ENCODE results near the gene ARL2BP. TPM values are rescaled to one million over a fixed set of nuclear protein-coding genes. Genes with fewer than 3 reads are reported as not detected.

The ARL2BP gene
- total and polyA plus RNA-seq, 10 of the 15 experiments (the other 5 are each of a cell fraction or from before 2014, with no cell fraction given) = 12.5 to 56.6 (median 29.7) TPM

DNA sequence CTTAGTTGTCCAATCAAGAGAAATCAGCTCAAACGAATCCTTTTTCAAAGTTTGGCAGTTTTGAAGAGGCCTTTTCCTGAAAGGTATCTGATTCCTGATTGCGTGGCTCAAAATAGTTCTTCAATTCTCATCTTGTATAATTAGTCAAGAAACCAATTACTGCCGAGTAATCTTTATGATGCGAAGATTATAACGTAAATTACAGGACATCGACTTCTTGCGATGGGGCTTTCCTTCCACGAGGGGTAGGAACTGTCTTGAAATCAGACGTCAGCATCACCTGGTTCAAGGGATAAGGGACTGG, 644 bp upstream of the ARL2BP start:
- no peak for TF ChIP-seq EP300 (IDR thresholded peaks at IDR 0.05; ENCODE audit: borderline replicate concordance in 1 of 2, control insufficient read depth in 1 of 2, low read depth in 2 of 2, low read length in 2 of 2)
- TF ChIP-seq, protein P1, sequence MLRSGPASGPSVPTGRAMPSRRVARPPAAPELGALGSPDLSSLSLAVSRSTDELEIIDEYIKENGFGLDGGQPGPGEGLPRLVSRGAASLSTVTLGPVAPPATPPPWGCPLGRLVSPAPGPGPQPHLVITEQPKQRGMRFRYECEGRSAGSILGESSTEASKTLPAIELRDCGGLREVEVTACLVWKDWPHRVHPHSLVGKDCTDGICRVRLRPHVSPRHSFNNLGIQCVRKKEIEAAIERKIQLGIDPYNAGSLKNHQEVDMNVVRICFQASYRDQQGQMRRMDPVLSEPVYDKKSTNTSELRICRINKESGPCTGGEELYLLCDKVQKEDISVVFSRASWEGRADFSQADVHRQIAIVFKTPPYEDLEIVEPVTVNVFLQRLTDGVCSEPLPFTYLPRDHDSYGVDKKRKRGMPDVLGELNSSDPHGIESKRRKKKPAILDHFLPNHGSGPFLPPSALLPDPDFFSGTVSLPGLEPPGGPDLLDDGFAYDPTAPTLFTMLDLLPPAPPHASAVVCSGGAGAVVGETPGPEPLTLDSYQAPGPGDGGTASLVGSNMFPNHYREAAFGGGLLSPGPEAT (IDR thresholded peaks at IDR 0.05; ENCODE audit: low read depth) = 0 out of 2 replicates have a peak, but pooled peaks have one; percentile 73
- peak; percentile 55; the same call in 1 of the 2 replicates for TF ChIP-seq RAD51 (IDR thresholded peaks at IDR 0.05)
- peak; percentile 61; the same call in 1 of the 2 replicates for TF ChIP-seq ZBED1 (IDR thresholded peaks at IDR 0.05; ENCODE audit: borderline replicate concordance)
- POLR2A ChIA-PET = interaction anchor here (1.2 to 7.1 kb wide), 5 partner anchors 15 to 151 kb away, joined by 3 to 35 read pairs (median 4); no protein-coding TSS in a partner anchor
- H2AFZ ChIP-seq (ENCODE audit: control insufficient read depth, low read depth, low read length) = peak overlapping the region; percentile 80
- H3K27ac ChIP-seq (ENCODE audit: control insufficient read depth, insufficient read depth) = peak overlapping the region; percentile 75
- no peaks in the 10 kb centered on the region for H4K20me1 ChIP-seq (ENCODE audit: control insufficient read depth, insufficient read depth)
- H3K4me3 ChIP-seq = peak overlapping the region; percentile 63
- H3K79me2 ChIP-seq (ENCODE audit: control insufficient read depth, insufficient read depth, low read length) = peaks cover 5% of the 10 kb centered on the region
- WGBS (ENCODE audit: insufficient coverage, insufficient replicate concordance, low lambda C conversion rate, missing lambda C conversion rate) = 8% methylated on average over 9 of the region's 9 CpGs
- BruUV-seq (replicated peaks) = TSS peak; percentile 97
- CTCF ChIA-PET = interaction anchor here (1.1 to 4.3 kb wide), 3 partner anchors 11 to 172 kb away, joined by 3 to 19 read pairs (median 3); no protein-coding TSS in a partner anchor
- H3K4me2 ChIP-seq (ENCODE audit: control insufficient read depth, insufficient read depth) = peak overlapping the region; percentile 75
- SMC1A ChIA-PET (ENCODE audit: uncharacterized antibody, unreplicated experiment) = interaction anchor here (1.2 to 8.4 kb wide), 3 partner anchors 8 to 55 kb away, joined by 3 to 39 read pairs (median 7); no protein-coding TSS in a partner anchor
- ATAC-seq = peak; percentile 52
- intact Hi-C loops (cut with micrococcal nuclease; ENCODE audit: unreplicated experiment) = loop anchor here (2.0 kb wide), 2 partner anchors 40 to 172 kb away; partner anchors contain the start of gene PLLP
- H3K4me1 ChIP-seq (ENCODE audit: control insufficient read depth, insufficient read depth, low read length) = peaks cover 21% of the 10 kb centered on the region
- RAD21 ChIA-PET (ENCODE audit: unreplicated experiment) = interaction anchor here (0.8 to 3.7 kb wide), 3 partner anchors 16 to 54 kb away, joined by 3 to 19 read pairs (median 4); no protein-coding TSS in a partner anchor
- in situ Hi-C loops (cut with MboI) = no loop called here
- H3K9ac ChIP-seq (ENCODE audit: control insufficient read depth, insufficient read depth, low read length) = peak overlapping the region; percentile 65
- no peak for FAIRE-seq
- no peak for DNase-seq (ENCODE audit: low read depth, low spot score)
- peaks cover 0 to 7% of the 10 kb centered on the region in 2 experiments; a peak in 2 of 4 replicates for H3K36me3 ChIP-seq (ENCODE audit: control insufficient read depth in 2 of 2, insufficient read depth in 2 of 2, low read length in 1 of 2)
- no peaks in the 10 kb centered on the region for H3K27me3 ChIP-seq (replicated peaks in 1 of 2; ENCODE audit: control insufficient read depth in 2 of 2, insufficient read depth in 2 of 2, low read length in 1 of 2)
- H3K9me3 ChIP-seq (replicated peaks; ENCODE audit: control insufficient read depth, insufficient read depth, low read length) = no peaks in the 10 kb centered on the region
